Uterus (tissue), 2 donors: ENCODE results near the gene LHX2.

Source experiments
- POLR2A ChIP-seq, 2 donors: fragments of 450-650 bp; IDR thresholded peaks; one replicate each; pipeline ENCODE4 v1.6.1; 2016; ENCODE audit warnings: antibody characterized with exemption in 2 of 2, mild to moderate bottlenecking in 1 of 2, moderate library complexity in 1 of 2
- TF ChIP-seq, protein P1 (sequence below), 4 experiments: fragments of 200-600 bp in 2 of 4; fragments of 450-650 bp in 2 of 4; sonication (generic) in 2 of 4; IDR thresholded peaks; one replicate each; pipeline ENCODE4 v1.5.1; 2016 to 2019; ENCODE audit warnings: antibody characterized with exemption in 4 of 4, mild to moderate bottlenecking in 2 of 4, moderate library complexity in 1 of 4

DNA sequence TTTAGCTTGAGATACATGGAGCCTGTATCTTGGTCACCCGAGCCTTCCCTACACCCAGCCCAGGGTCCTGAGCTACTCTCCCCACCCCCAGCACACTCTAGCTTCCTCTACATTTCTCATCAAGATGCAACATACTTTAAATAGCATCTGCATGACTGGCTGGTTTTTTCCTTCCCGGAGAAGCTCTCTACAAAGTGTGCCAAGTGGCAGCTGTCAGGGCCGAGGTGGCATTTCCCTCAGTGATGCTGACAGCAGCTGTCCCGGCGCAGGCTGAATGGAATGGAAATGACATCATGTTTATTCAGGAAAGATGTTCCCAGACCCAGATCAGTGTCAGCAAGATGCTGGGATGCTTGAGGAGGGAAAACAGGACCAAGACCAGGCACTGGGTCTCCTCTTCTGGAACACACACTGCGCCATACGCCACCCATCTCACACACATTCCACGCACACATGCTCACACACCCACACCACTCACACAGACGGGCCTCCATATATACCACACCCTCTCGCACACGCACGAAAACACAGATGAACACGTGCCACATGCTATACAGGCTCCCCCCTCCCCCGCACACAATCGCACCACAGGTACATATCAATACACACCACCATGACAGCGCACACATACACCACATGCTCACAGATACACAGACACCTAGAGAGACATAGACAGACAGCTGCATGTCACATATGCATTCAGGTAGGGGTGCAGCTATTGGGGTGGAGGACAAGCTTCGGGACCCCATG, 67.8 kb downstream of the LHX2 start:
- TF ChIP-seq, protein P1, sequence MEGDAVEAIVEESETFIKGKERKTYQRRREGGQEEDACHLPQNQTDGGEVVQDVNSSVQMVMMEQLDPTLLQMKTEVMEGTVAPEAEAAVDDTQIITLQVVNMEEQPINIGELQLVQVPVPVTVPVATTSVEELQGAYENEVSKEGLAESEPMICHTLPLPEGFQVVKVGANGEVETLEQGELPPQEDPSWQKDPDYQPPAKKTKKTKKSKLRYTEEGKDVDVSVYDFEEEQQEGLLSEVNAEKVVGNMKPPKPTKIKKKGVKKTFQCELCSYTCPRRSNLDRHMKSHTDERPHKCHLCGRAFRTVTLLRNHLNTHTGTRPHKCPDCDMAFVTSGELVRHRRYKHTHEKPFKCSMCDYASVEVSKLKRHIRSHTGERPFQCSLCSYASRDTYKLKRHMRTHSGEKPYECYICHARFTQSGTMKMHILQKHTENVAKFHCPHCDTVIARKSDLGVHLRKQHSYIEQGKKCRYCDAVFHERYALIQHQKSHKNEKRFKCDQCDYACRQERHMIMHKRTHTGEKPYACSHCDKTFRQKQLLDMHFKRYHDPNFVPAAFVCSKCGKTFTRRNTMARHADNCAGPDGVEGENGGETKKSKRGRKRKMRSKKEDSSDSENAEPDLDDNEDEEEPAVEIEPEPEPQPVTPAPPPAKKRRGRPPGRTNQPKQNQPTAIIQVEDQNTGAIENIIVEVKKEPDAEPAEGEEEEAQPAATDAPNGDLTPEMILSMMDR (IDR thresholded peaks at IDR 0.05) = no peak
- no peak for TF ChIP-seq POLR2A (IDR thresholded peaks at IDR 0.05)
